K562 (cell line): ENCODE results near the gene SLC25A15. TPM values are rescaled to one million over a fixed set of nuclear protein-coding genes. Genes with fewer than 3 reads are reported as not detected.

Experiments
- CCAR2 ChIP-seq: fragments of 200-400 bp; formaldehyde crosslinking; IDR thresholded peaks from 2 replicates; pipeline ENCODE4 v1.6.1; 2017; ENCODE audit warnings: mild to moderate bottlenecking, low read depth, low read length
- GTF2F1 ChIP-seq: IDR thresholded peaks from 2 replicates; pipeline ENCODE4 v1.6.1; 2011; ENCODE audit warnings: low read depth, low read length, improper control_type of control experiment
- KDM1A ChIP-seq, 2 experiments: fragments of 450-650 bp; IDR thresholded peaks; 2 replicates each; pipeline ENCODE4 v1.6.1; 2016; ENCODE audit warnings: mild to moderate bottlenecking in 2 of 2
- NELFE ChIP-seq: IDR thresholded peaks from 2 replicates; pipeline ENCODE4 v1.6.1; 2011; ENCODE audit warnings: mild to moderate bottlenecking; ENCODE audit not compliant: insufficient read depth, insufficient read length
- OTX1 ChIP-seq: fragments of 450-650 bp; formaldehyde crosslinking; IDR thresholded peaks from 2 replicates; pipeline ENCODE4 v1.4.0; 2022; ENCODE audit warnings: mild to moderate bottlenecking
- RBM25 ChIP-seq: fragments of 200-400 bp; formaldehyde crosslinking; IDR thresholded peaks from 2 replicates; pipeline ENCODE4 v1.6.1; 2018; ENCODE audit warnings: low read length, low read depth, moderate library complexity; ENCODE audit not compliant: severe bottlenecking
- RNF2 ChIP-seq: sonication (generic); IDR thresholded peaks from 2 replicates; pipeline ENCODE4 v1.6.1; 2016
- TARDBP ChIP-seq: fragments of 450-650 bp; IDR thresholded peaks from 2 replicates; pipeline ENCODE4 v1.6.1; 2016
- YBX1 ChIP-seq: fragments of 450-650 bp; IDR thresholded peaks from 2 replicates; pipeline ENCODE4 v1.7.1; 2016; ENCODE audit warnings: mild to moderate bottlenecking
- ZFP36 ChIP-seq: fragments of 150-350 bp; IDR thresholded peaks from 2 replicates; pipeline ENCODE4 v1.6.1; 2018; ENCODE audit warnings: low read length, low read depth; ENCODE audit not compliant: partially characterized antibody
- ZNF174 ChIP-seq: fragments of 250-450 bp; sonication (Bioruptor Pico); IDR thresholded peaks from 2 replicates; pipeline ENCODE4 v1.4.0; 2020; ENCODE audit warnings: mild to moderate bottlenecking
- ZNF3 ChIP-seq: fragments of 250-450 bp; sonication (Bioruptor Pico); IDR thresholded peaks from 2 replicates; pipeline ENCODE4 v1.5.0; 2021; ENCODE audit warnings: mild to moderate bottlenecking, moderate library complexity
- polyA plus RNA-seq, 8 experiments: library from polyadenylated mRNA; depleted of rRNA in 4 of 8; stranded (reverse) in 5 of 8; unstranded in 3 of 8; fragments of >200 nt; fragmentation: Nextera tagmentation in 2 of 8; fragmentation: Illumina TruSeq in 1 of 8; extraction: Ambion mirVana in 2 of 8; extraction: Trizol in 1 of 8; gene quantifications; 2 replicates each; pipeline versions ENCODE4 v1.2.1 to v1.2.3, GENCODE V29; 2011 to 2014; ENCODE audit warnings: inconsistent platforms in 1 of 8, missing spikeins in 1 of 8
- total RNA-seq, 7 experiments: library from RNA; depleted of rRNA in 6 of 7; stranded (reverse); fragments of >200 nt in 6 of 7; fragmentation: Illumina TruSeq in 2 of 7; extraction: Trizol in 2 of 7; gene quantifications; 2 replicates each; pipeline versions ENCODE4 v1.2.1 to v1.2.3, GENCODE V29; 2011 to 2021; ENCODE audit warnings: low replicate concordance in 1 of 7
- TF ChIP-seq, protein P1 (sequence below): fragments of 250-450 bp; sonication (Bioruptor Pico); IDR thresholded peaks from 2 replicates; pipeline ENCODE4 v1.5.1; 2021; ENCODE audit warnings: mild to moderate bottlenecking
- TF ChIP-seq, protein P2 (sequence below): fragments of 450-650 bp; conservative IDR thresholded peaks from 2 replicates; pipeline ENCODE4 v1.6.1; 2016; ENCODE audit warnings: missing genetic modification characterization, low read depth, mild to moderate bottlenecking, control low read depth, missing compliant biosample characterization
- TF ChIP-seq, protein P3 (sequence below): IDR thresholded peaks from 2 replicates; pipeline ENCODE4 v1.6.1; 2011; ENCODE audit not compliant: insufficient read length; ENCODE audit errors: extremely low read depth
- TF ChIP-seq, protein P4 (sequence below): fragments of 250-450 bp; sonication (Bioruptor Pico); IDR thresholded peaks from 2 replicates; pipeline ENCODE4 v1.4.0; 2020
- TF ChIP-seq, protein P5 (sequence below): sonication (generic); formaldehyde crosslinking; IDR thresholded peaks from 2 replicates; pipeline ENCODE4 v1.8.0; 2022; ENCODE audit warnings: missing genetic modification reagents, mild to moderate bottlenecking, moderate library complexity, borderline replicate concordance

SLC25A15 gene
- total and polyA plus RNA-seq, 9 of the 15 experiments (the other 6 are each of a cell fraction or from before 2014, with no cell fraction given) = 3.5 to 30.5 (median 20.3) TPM

DNA sequence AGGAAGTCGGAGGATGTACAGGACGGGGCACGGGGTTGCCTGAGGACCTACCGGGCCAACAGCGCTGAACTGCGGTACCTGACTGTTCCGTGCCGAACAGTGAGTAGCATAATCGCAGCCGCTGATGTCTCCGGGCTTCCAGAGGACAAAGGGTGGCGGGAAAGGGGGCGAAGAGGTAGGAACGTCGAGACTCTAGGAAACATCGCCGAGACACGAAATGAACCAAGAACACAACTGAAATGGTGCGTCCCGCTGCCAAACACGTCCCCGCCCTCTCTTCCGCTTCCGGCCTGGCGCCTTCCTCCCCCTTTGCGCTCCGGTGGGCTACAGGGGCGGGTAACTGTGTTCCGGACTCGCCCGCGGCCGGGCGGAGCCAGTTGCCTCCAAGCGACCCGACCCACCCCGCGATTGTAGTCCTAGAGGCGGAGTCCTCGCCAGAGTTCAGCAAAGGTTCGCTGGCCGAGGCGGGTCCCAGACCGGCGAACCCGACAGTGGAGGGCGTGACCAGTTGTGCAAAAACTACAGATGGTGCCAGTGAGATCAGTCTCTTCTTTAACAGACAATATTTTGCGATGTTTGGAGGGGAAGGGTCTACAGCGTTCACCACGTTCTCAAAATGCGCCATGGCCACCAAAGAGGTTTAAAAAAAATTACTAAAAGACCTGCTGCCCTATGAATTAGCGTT, 18.3 kb upstream of the SLC25A15 start, which contains the start of gene MRPS31 (continued):
- TF ChIP-seq, protein P1, sequence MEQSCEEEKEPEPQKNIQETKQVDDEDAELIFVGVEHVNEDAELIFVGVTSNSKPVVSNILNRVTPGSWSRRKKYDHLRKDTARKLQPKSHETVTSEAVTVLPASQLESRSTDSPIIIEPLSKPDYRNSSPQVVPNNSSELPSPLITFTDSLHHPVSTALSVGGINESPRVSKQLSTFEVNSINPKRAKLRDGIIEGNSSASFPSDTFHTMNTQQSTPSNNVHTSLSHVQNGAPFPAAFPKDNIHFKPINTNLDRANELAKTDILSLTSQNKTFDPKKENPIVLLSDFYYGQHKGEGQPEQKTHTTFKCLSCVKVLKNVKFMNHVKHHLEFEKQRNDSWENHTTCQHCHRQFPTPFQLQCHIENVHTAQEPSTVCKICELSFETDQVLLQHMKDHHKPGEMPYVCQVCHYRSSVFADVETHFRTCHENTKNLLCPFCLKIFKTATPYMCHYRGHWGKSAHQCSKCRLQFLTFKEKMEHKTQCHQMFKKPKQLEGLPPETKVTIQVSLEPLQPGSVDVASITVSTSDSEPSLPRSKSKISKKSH (CRISPR knock-in tag) = no peak
- TF ChIP-seq TARDBP = peak; percentile 72; the same call in 1 of the 2 replicates
- no peak for TF ChIP-seq RBM25
- TF ChIP-seq YBX1 = no peak
- TF ChIP-seq KDM1A (IDR thresholded peaks at IDR 0.05) = no peak
- no peak for TF ChIP-seq ZNF174 (CRISPR knock-in tag)
- TF ChIP-seq, protein P2, sequence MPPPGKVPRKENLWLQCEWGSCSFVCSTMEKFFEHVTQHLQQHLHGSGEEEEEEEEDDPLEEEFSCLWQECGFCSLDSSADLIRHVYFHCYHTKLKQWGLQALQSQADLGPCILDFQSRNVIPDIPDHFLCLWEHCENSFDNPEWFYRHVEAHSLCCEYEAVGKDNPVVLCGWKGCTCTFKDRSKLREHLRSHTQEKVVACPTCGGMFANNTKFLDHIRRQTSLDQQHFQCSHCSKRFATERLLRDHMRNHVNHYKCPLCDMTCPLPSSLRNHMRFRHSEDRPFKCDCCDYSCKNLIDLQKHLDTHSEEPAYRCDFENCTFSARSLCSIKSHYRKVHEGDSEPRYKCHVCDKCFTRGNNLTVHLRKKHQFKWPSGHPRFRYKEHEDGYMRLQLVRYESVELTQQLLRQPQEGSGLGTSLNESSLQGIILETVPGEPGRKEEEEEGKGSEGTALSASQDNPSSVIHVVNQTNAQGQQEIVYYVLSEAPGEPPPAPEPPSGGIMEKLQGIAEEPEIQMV (tag) = no peak
- no peak for TF ChIP-seq OTX1 (CRISPR knock-in tag)
- TF ChIP-seq RNF2 = peak; percentile 60; the same call in 1 of the 2 replicates
- TF ChIP-seq CCAR2 = no peak
- TF ChIP-seq, protein P3, sequence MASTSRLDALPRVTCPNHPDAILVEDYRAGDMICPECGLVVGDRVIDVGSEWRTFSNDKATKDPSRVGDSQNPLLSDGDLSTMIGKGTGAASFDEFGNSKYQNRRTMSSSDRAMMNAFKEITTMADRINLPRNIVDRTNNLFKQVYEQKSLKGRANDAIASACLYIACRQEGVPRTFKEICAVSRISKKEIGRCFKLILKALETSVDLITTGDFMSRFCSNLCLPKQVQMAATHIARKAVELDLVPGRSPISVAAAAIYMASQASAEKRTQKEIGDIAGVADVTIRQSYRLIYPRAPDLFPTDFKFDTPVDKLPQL = no peak
- TF ChIP-seq, protein P4, sequence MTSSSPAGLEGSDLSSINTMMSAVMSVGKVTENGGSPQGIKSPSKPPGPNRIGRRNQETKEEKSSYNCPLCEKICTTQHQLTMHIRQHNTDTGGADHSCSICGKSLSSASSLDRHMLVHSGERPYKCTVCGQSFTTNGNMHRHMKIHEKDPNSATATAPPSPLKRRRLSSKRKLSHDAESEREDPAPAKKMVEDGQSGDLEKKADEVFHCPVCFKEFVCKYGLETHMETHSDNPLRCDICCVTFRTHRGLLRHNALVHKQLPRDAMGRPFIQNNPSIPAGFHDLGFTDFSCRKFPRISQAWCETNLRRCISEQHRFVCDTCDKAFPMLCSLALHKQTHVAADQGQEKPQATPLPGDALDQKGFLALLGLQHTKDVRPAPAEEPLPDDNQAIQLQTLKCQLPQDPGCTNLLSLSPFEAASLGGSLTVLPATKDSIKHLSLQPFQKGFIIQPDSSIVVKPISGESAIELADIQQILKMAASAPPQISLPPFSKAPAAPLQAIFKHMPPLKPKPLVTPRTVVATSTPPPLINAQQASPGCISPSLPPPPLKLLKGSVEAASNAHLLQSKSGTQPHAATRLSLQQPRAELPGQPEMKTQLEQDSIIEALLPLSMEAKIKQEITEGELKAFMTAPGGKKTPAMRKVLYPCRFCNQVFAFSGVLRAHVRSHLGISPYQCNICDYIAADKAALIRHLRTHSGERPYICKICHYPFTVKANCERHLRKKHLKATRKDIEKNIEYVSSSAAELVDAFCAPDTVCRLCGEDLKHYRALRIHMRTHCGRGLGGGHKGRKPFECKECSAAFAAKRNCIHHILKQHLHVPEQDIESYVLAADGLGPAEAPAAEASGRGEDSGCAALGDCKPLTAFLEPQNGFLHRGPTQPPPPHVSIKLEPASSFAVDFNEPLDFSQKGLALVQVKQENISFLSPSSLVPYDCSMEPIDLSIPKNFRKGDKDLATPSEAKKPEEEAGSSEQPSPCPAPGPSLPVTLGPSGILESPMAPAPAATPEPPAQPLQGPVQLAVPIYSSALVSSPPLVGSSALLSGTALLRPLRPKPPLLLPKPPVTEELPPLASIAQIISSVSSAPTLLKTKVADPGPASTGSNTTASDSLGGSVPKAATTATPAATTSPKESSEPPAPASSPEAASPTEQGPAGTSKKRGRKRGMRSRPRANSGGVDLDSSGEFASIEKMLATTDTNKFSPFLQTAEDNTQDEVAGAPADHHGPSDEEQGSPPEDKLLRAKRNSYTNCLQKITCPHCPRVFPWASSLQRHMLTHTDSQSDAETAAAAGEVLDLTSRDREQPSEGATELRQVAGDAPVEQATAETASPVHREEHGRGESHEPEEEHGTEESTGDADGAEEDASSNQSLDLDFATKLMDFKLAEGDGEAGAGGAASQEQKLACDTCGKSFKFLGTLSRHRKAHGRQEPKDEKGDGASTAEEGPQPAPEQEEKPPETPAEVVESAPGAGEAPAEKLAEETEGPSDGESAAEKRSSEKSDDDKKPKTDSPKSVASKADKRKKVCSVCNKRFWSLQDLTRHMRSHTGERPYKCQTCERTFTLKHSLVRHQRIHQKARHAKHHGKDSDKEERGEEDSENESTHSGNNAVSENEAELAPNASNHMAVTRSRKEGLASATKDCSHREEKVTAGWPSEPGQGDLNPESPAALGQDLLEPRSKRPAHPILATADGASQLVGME (CRISPR knock-in tag) = peak; percentile 86
- no peak for TF ChIP-seq NELFE
- TF ChIP-seq GTF2F1 = no peak
- TF ChIP-seq ZFP36 = peak; percentile 33
- TF ChIP-seq, protein P5, sequence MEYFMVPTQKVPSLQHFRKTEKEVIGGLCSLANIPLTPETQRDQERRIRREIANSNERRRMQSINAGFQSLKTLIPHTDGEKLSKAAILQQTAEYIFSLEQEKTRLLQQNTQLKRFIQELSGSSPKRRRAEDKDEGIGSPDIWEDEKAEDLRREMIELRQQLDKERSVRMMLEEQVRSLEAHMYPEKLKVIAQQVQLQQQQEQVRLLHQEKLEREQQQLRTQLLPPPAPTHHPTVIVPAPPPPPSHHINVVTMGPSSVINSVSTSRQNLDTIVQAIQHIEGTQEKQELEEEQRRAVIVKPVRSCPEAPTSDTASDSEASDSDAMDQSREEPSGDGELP (CRISPR knock-in tag) = peak; percentile 86
- TF ChIP-seq ZNF3 (CRISPR knock-in tag) = no peak
